ENCODE results near the gene L3MBTL1.
"Not testable (repeated sequence)": the region's sequence is repeated elsewhere in the genome, so short reads cannot be mapped to it uniquely, and the experiment has no call there.

Gene L3MBTL1

GRCh38 chr20:43472671-43473380 lies 34.7 kb upstream of the L3MBTL1 start:
- Mint-ChIP-seq H3K27ac (no peak overlapping the region), H3K9me3 (no peaks in the 10 kb centered on the region), H3K4me1 (ENCODE audit: low read depth) (peaks cover 10% of the 10 kb centered on the region), H3K36me3 (ENCODE audit: low read depth) (peaks cover 27% of the 10 kb centered on the region), H3K27me3 (no peaks in the 10 kb centered on the region), H3K4me3 (no peak overlapping the region)
- intact Hi-C loops (cut with micrococcal nuclease) = no loop called here

- Mint-ChIP-seq H3K4me3 (no peak overlapping the region), H3K27me3 (no peaks in the 10 kb centered on the region), H3K4me1 (ENCODE audit: low read depth) (peaks cover 10% of the 10 kb centered on the region), H3K9me3 (no peaks in the 10 kb centered on the region), H3K36me3 (ENCODE audit: low read depth) (peaks cover 26% of the 10 kb centered on the region), H3K27ac (no peak overlapping the region)
- intact Hi-C loops (cut with micrococcal nuclease) = no loop called here
Observed at GRCh38 chr20:43473381-43473704, 34.2 kb upstream of the L3MBTL1 start.

GRCh38 chr20:43477193-43477592 lies 30.3 kb upstream of the L3MBTL1 start:
- H3K4me1 Mint-ChIP-seq (ENCODE audit: low read depth) = no peaks in the 10 kb centered on the region
- intact Hi-C loops (cut with micrococcal nuclease) = no loop called here
- no peaks in the 10 kb centered on the region for H3K9me3 Mint-ChIP-seq
- H3K4me3 Mint-ChIP-seq = no peak overlapping the region
- no peak overlapping the region for H3K27ac Mint-ChIP-seq
- no peaks in the 10 kb centered on the region for H3K36me3 Mint-ChIP-seq (ENCODE audit: low read depth)
- H3K27me3 Mint-ChIP-seq = peaks cover 4% of the 10 kb centered on the region

- H3K4me1 Mint-ChIP-seq (ENCODE audit: low read depth) = no peaks in the 10 kb centered on the region
- intact Hi-C loops (cut with micrococcal nuclease) = no loop called here
- H3K4me3 Mint-ChIP-seq = no peak overlapping the region
- H3K27ac Mint-ChIP-seq = no peak overlapping the region
- peaks cover 4% of the 10 kb centered on the region for H3K27me3 Mint-ChIP-seq
- no peaks in the 10 kb centered on the region for H3K9me3 Mint-ChIP-seq
- no peaks in the 10 kb centered on the region for H3K36me3 Mint-ChIP-seq (ENCODE audit: low read depth)
Observed at GRCh38 chr20:43477619-43478018, 29.9 kb upstream of the L3MBTL1 start.

GRCh38 chr20:43490038-43490437 lies 17.5 kb upstream of the L3MBTL1 start:
- Mint-ChIP-seq H3K4me3 (no peak overlapping the region), H3K36me3 (ENCODE audit: low read depth) (no peaks in the 10 kb centered on the region), H3K9me3 (peaks cover 12% of the 10 kb centered on the region), H3K4me1 (ENCODE audit: low read depth) (no peaks in the 10 kb centered on the region), H3K27me3 (no peaks in the 10 kb centered on the region), H3K27ac (no peak overlapping the region)
- intact Hi-C loops (cut with micrococcal nuclease) = no loop called here

- Mint-ChIP-seq H3K4me3 (no peak overlapping the region), H3K36me3 (ENCODE audit: low read depth) (no peaks in the 10 kb centered on the region), H3K9me3 (peaks cover 4% of the 10 kb centered on the region), H3K27ac (no peak overlapping the region), H3K4me1 (ENCODE audit: low read depth) (no peaks in the 10 kb centered on the region), H3K27me3 (peaks cover 6% of the 10 kb centered on the region)
- intact Hi-C loops (cut with micrococcal nuclease) = no loop called here
Observed at GRCh38 chr20:43492101-43492500, 15.4 kb upstream of the L3MBTL1 start.

- no peaks in the 10 kb centered on the region for H3K9me3 Mint-ChIP-seq
- intact Hi-C loops (cut with micrococcal nuclease) = no loop called here
Observed at GRCh38 chr20:43495388-43495787, 12.1 kb upstream of the L3MBTL1 start.

GRCh38 chr20:43502021-43502420 lies 5.5 kb upstream of the L3MBTL1 start:
- H3K36me3 Mint-ChIP-seq (ENCODE audit: low read depth); H3K4me1 Mint-ChIP-seq (ENCODE audit: low read depth); H3K27ac Mint-ChIP-seq; intact Hi-C loops (cut with micrococcal nuclease); H3K4me3 Mint-ChIP-seq; H3K9me3 Mint-ChIP-seq: not testable (repeated sequence)
- H3K27me3 Mint-ChIP-seq = peaks cover 37% of the 10 kb centered on the region

More at GRCh38 chr20:43495388-43495787, 12.1 kb upstream of the L3MBTL1 start:
- H3K4me1 Mint-ChIP-seq (ENCODE audit: low read depth) = no peaks in the 10 kb centered on the region
- no peaks in the 10 kb centered on the region for H3K36me3 Mint-ChIP-seq (ENCODE audit: low read depth)
- no peak overlapping the region for H3K4me3 Mint-ChIP-seq
- H3K27me3 Mint-ChIP-seq = peaks cover 6% of the 10 kb centered on the region
- H3K27ac Mint-ChIP-seq = no peak overlapping the region

GRCh38 chr20:43506238-43506637 lies 1.3 kb upstream of the L3MBTL1 start:
- Mint-ChIP-seq H3K27me3 (peaks cover 60% of the 10 kb centered on the region), H3K27ac (no peak overlapping the region), H3K4me3 (no peak overlapping the region), H3K9me3 (no peaks in the 10 kb centered on the region), H3K4me1 (ENCODE audit: low read depth) (peaks cover 5% of the 10 kb centered on the region), H3K36me3 (ENCODE audit: low read depth) (no peaks in the 10 kb centered on the region)
- intact Hi-C loops (cut with micrococcal nuclease) = no loop called here

- intact Hi-C loops (cut with micrococcal nuclease) = no loop called here
- H3K9me3 Mint-ChIP-seq = no peaks in the 10 kb centered on the region
- H3K27ac Mint-ChIP-seq = no peak overlapping the region
- peaks cover 5% of the 10 kb centered on the region for H3K4me1 Mint-ChIP-seq (ENCODE audit: low read depth)
- no peaks in the 10 kb centered on the region for H3K36me3 Mint-ChIP-seq (ENCODE audit: low read depth)
- H3K27me3 Mint-ChIP-seq = peaks cover 56% of the 10 kb centered on the region
- peak overlapping the region; percentile 65 for H3K4me3 Mint-ChIP-seq
Observed at GRCh38 chr20:43508106-43508505, 609 bp downstream of the L3MBTL1 start.

- Mint-ChIP-seq H3K27ac (no peak overlapping the region), H3K27me3 (peaks cover 52% of the 10 kb centered on the region), H3K36me3 (ENCODE audit: low read depth) (no peaks in the 10 kb centered on the region), H3K9me3 (no peaks in the 10 kb centered on the region), H3K4me1 (ENCODE audit: low read depth) (peaks cover 5% of the 10 kb centered on the region), H3K4me3 (no peak overlapping the region)
- intact Hi-C loops (cut with micrococcal nuclease) = no loop called here
Observed at GRCh38 chr20:43508604-43509040, 1.1 kb downstream of the L3MBTL1 start.

- Mint-ChIP-seq H3K4me1 (ENCODE audit: low read depth) (peaks cover 20% of the 10 kb centered on the region), H3K4me3 (no peak overlapping the region), H3K27ac (no peak overlapping the region), H3K36me3 (ENCODE audit: low read depth) (peaks cover 8% of the 10 kb centered on the region), H3K9me3 (no peaks in the 10 kb centered on the region), H3K27me3 (peaks cover 26% of the 10 kb centered on the region)
- intact Hi-C loops (cut with micrococcal nuclease) = no loop called here
Observed at GRCh38 chr20:43511879-43512278, 4.4 kb downstream of the L3MBTL1 start.

- Mint-ChIP-seq H3K4me3 (peak overlapping the region; percentile 93), H3K27ac (peak overlapping the region; percentile 85), H3K9me3 (no peaks in the 10 kb centered on the region), H3K36me3 (ENCODE audit: low read depth) (peaks cover 8% of the 10 kb centered on the region), H3K27me3 (peaks cover 13% of the 10 kb centered on the region), H3K4me1 (ENCODE audit: low read depth) (peaks cover 16% of the 10 kb centered on the region)
- intact Hi-C loops (cut with micrococcal nuclease) = no loop called here
Observed at GRCh38 chr20:43513372-43513930, 6.0 kb downstream of the L3MBTL1 start.

GRCh38 chr20:43513931-43514647 lies 6.6 kb downstream of the L3MBTL1 start:
- Mint-ChIP-seq H3K4me1 (ENCODE audit: low read depth) (peaks cover 15% of the 10 kb centered on the region), H3K27ac (peak overlapping the region; percentile 85), H3K4me3 (peak overlapping the region; percentile 93), H3K27me3 (peaks cover 6% of the 10 kb centered on the region), H3K36me3 (ENCODE audit: low read depth) (peaks cover 12% of the 10 kb centered on the region), H3K9me3 (no peaks in the 10 kb centered on the region)
- intact Hi-C loops (cut with micrococcal nuclease) = loop anchor here (1.0 kb wide), 2 partner anchors 57 to 76 kb away; partner anchors contain the start of genes IFT52 and SRSF6
